Caco-2 (cell line): ENCODE results near the gene CIAO2A. TPM values are rescaled to one million over a fixed set of nuclear protein-coding genes. Genes with fewer than 3 reads are reported as not detected.

Source experiments
- BruUV-seq: library from RNA; stranded (reverse); fragments of 400-500 nt; replicated peaks from 2 replicates; lab custom pipeline; 2021; lab: Mats Ljungman, UMichigan
- CTCF ChIA-PET: fragments of 300-600 bp; sonication (Branson Sonifier 250); formaldehyde crosslinking; loops from one replicate; lab custom pipeline; 2022; ENCODE audit warnings: antibody characterized with exemption; lab: Charles Lee
- POLR2A ChIA-PET: fragments of 300-600 bp; sonication (Branson Sonifier 250); formaldehyde crosslinking; loops from one replicate; lab custom pipeline; 2022; ENCODE audit warnings: antibody characterized with exemption; lab: Charles Lee
- DNase-seq, 2 experiments: peaks; one replicate each; pipeline versions ENCODE4 v3.0.0 to v3.0.0-alpha.2; 2020 to 2022
- H3K27me3 ChIP-seq: replicated peaks from 2 replicates; pipeline ENCODE4 v1.6.0; 2011; ENCODE audit warnings: low read length; ENCODE audit not compliant: control insufficient read depth, insufficient read depth
- H3K36me3 ChIP-seq: 2 replicates; pipeline ENCODE4 v1.5.1; 2011; ENCODE audit warnings: low read length; ENCODE audit not compliant: control insufficient read depth, insufficient read depth
- H3K4me1 ChIP-seq: fragments of 250-450 bp; sonication (Bioruptor Pico); 2 replicates; pipeline ENCODE4 v1.5.1; 2020; ENCODE audit warnings: mild to moderate bottlenecking
- H3K4me3 ChIP-seq: 2 replicates; pipeline ENCODE4 v1.5.1; 2011; ENCODE audit warnings: low read depth, mild to moderate bottlenecking, control low read depth, low read length
- H3K9me3 ChIP-seq: fragments of 250-450 bp; sonication (Bioruptor Pico); 2 replicates; pipeline ENCODE4 v1.5.1; 2020; ENCODE audit warnings: mild to moderate bottlenecking, moderate library complexity
- H3K27ac Mint-ChIP-seq: one replicate; pipeline ENCODE4 v1.8.0; 2022; ENCODE audit warnings: mixed read lengths; ENCODE audit not compliant: unreplicated experiment
- H3K27me3 Mint-ChIP-seq: one replicate; pipeline ENCODE4 v1.8.0; 2022; ENCODE audit warnings: mixed read lengths; ENCODE audit not compliant: insufficient read depth, unreplicated experiment
- H3K36me3 Mint-ChIP-seq: one replicate; pipeline ENCODE4 v1.8.0; 2022; ENCODE audit warnings: mild to moderate bottlenecking, mixed read lengths; ENCODE audit not compliant: insufficient read depth, unreplicated experiment
- H3K4me1 Mint-ChIP-seq: one replicate; pipeline ENCODE4 v1.8.0; 2022; ENCODE audit warnings: low read depth, mixed read lengths; ENCODE audit not compliant: unreplicated experiment
- H3K4me3 Mint-ChIP-seq: one replicate; pipeline ENCODE4 v1.8.0; 2022; ENCODE audit warnings: mild to moderate bottlenecking, moderate library complexity, mixed read lengths; ENCODE audit not compliant: unreplicated experiment
- H3K9me3 Mint-ChIP-seq: one replicate; pipeline ENCODE4 v1.8.0; 2022; ENCODE audit warnings: mixed read lengths; ENCODE audit not compliant: unreplicated experiment
- CTCF ChIP-seq, 2 experiments: fragments of 200-600 bp in 1 of 2; IDR thresholded peaks; 1 replicate in 1 of 2; 2 replicates in 1 of 2; pipeline versions ENCODE4 v1.5.1 to v1.8.0; 2011 to 2022; ENCODE audit warnings: antibody characterized with exemption in 1 of 2, control low read depth in 1 of 2, inconsistent platforms in 1 of 2, low read depth in 1 of 2, low read length in 1 of 2, mild to moderate bottlenecking in 1 of 2, moderate library complexity in 1 of 2; ENCODE audit not compliant: insufficient read depth in 1 of 2, severe bottlenecking in 1 of 2, unreplicated experiment in 1 of 2
- intact Hi-C: fragments of 100-400 bp; cut with micrococcal nuclease; formaldehyde crosslinking; loops from one replicate; pipeline ENCODE4 v1.10.0; 2022; ENCODE audit not compliant: unreplicated experiment
- total RNA-seq: library from RNA; stranded (reverse); gene quantifications from 2 replicates; pipeline ENCODE4 v1.2.3, GENCODE V29; 2022

CIAO2A gene
- total RNA-seq, 1 experiment from 2014 or later, result 61.6 TPM

GRCh38 chr15:64026591-64026990 is 67.0 kb downstream of the CIAO2A start:
- Mint-ChIP-seq H3K9me3 (no peaks in the 10 kb centered on the region), H3K27me3 (no peaks in the 10 kb centered on the region), H3K36me3 (no peaks in the 10 kb centered on the region), H3K27ac (no peak overlapping the region), H3K4me3 (no peak overlapping the region), H3K4me1 (peaks cover 7% of the 10 kb centered on the region)
- no peaks in the 10 kb centered on the region for H3K9me3 ChIP-seq
- ChIA-PET POLR2A (no interaction called here), CTCF (no interaction called here)
- no peak overlapping the region for H3K4me3 ChIP-seq
- no peaks in the 10 kb centered on the region for H3K27me3 ChIP-seq
- H3K36me3 ChIP-seq, result no peaks in the 10 kb centered on the region
- no TSS peak for BruUV-seq
- no peak for DNase-seq
- TF ChIP-seq CTCF (IDR thresholded peaks at IDR 0.05; ENCODE audit: insufficient read depth in 1 of 2, low read depth in 1 of 2, low read length in 1 of 2, severe bottlenecking in 1 of 2, unreplicated experiment in 1 of 2), result no peak
- intact Hi-C loops, result no loop called here
- no peaks in the 10 kb centered on the region for H3K4me1 ChIP-seq

- POLR2A ChIA-PET, result no interaction called here
- H3K4me3 Mint-ChIP-seq, result no peak overlapping the region
- no peak overlapping the region for H3K27ac Mint-ChIP-seq
- DNase-seq, result no peak
- no peak for TF ChIP-seq CTCF (IDR thresholded peaks at IDR 0.05; ENCODE audit: insufficient read depth in 1 of 2, low read depth in 1 of 2, low read length in 1 of 2, severe bottlenecking in 1 of 2, unreplicated experiment in 1 of 2)
- no peaks in the 10 kb centered on the region for H3K9me3 ChIP-seq
- H3K36me3 Mint-ChIP-seq, result no peaks in the 10 kb centered on the region
- H3K9me3 Mint-ChIP-seq, result no peaks in the 10 kb centered on the region
- no peaks in the 10 kb centered on the region for H3K27me3 ChIP-seq
- H3K4me1 Mint-ChIP-seq, result peaks cover 7% of the 10 kb centered on the region
- H3K27me3 Mint-ChIP-seq, result no peaks in the 10 kb centered on the region
- intact Hi-C loops, result no loop called here
- H3K4me1 ChIP-seq, result no peaks in the 10 kb centered on the region
- no peak overlapping the region for H3K4me3 ChIP-seq
- CTCF ChIA-PET, result no interaction called here
- H3K36me3 ChIP-seq, result no peaks in the 10 kb centered on the region
- no TSS peak for BruUV-seq
These were observed 69.2 kb downstream of the CIAO2A start for GRCh38 chr15:64024172-64025050.

- no peak for DNase-seq
- Histone ChIP-seq H3K27me3 (no peaks in the 10 kb centered on the region), H3K9me3 (no peaks in the 10 kb centered on the region), H3K4me1 (no peaks in the 10 kb centered on the region), H3K4me3 (no peak overlapping the region), H3K36me3 (no peaks in the 10 kb centered on the region)
- no peaks in the 10 kb centered on the region for H3K36me3 Mint-ChIP-seq
- H3K4me1 Mint-ChIP-seq, result peaks cover 7% of the 10 kb centered on the region
- no peak overlapping the region for H3K27ac Mint-ChIP-seq
- CTCF ChIA-PET, result no interaction called here
- no peak overlapping the region for H3K4me3 Mint-ChIP-seq
- TF ChIP-seq CTCF (IDR thresholded peaks at IDR 0.05; ENCODE audit: insufficient read depth in 1 of 2, low read depth in 1 of 2, low read length in 1 of 2, severe bottlenecking in 1 of 2, unreplicated experiment in 1 of 2), result no peak
- intact Hi-C loops, result no loop called here
- H3K27me3 Mint-ChIP-seq, result no peaks in the 10 kb centered on the region
- no peaks in the 10 kb centered on the region for H3K9me3 Mint-ChIP-seq
- no TSS peak for BruUV-seq
- POLR2A ChIA-PET, result no interaction called here
These were observed 70.4 kb downstream of the CIAO2A start for GRCh38 chr15:64023220-64023619.
